SU-DHL-6 (cell line): ENCODE measurements around the gene KREMEN1.

Experiments used
- H2AFZ ChIP-seq: fragments of 200-600 bp; sonication (generic); 2 replicates; pipeline ENCODE4 v1.6.1; 2014; ENCODE audit warnings: low read depth, mild to moderate bottlenecking, moderate library complexity, mixed read lengths, antibody characterized with exemption, low read length; ENCODE audit not compliant: severe bottlenecking
- H3F3A ChIP-seq: fragments of 200-600 bp; shearing (Covaris generic); 2 replicates; pipeline ENCODE4 v1.6.0; 2016; ENCODE audit warnings: antibody characterized with exemption, mild to moderate bottlenecking; ENCODE audit not compliant: insufficient read depth
- H3K27ac ChIP-seq: fragments of 200-600 bp; sonication (generic); 2 replicates; pipeline ENCODE4 v1.5.1; 2016; ENCODE audit warnings: low read depth, mild to moderate bottlenecking, low read length, moderate library complexity, mixed read lengths
- H3K27me3 ChIP-seq: fragments of 200-600 bp; sonication (generic), shearing (Covaris generic); 2 replicates; pipeline ENCODE4 v1.6.0; 2014; ENCODE audit warnings: mild to moderate bottlenecking, low read length
- H3K36me3 ChIP-seq: fragments of 200-600 bp; sonication (generic); 2 replicates; pipeline ENCODE4 v1.6.1; 2014; ENCODE audit warnings: mild to moderate bottlenecking, low read length, mixed read lengths
- H3K4me2 ChIP-seq: fragments of 300-600, 200-600 bp; shearing (Covaris generic), sonication (generic); 2 replicates; pipeline ENCODE4 v1.6.0; 2014; ENCODE audit warnings: low read length, low read depth, mild to moderate bottlenecking; ENCODE audit not compliant: poor library complexity, severe bottlenecking
- H3K4me3 ChIP-seq: fragments of 200-600 bp; sonication (generic); 2 replicates; pipeline ENCODE4 v1.5.1; 2014; ENCODE audit warnings: antibody characterized with exemption, low read length, mild to moderate bottlenecking, mixed read lengths; ENCODE audit not compliant: insufficient read depth, poor library complexity, severe bottlenecking
- H3K79me2 ChIP-seq: fragments of 200-600 bp; sonication (generic); 2 replicates; pipeline ENCODE4 v1.6.1; 2014; ENCODE audit warnings: mild to moderate bottlenecking, low read length, moderate library complexity; ENCODE audit not compliant: insufficient read depth
- H3K9ac ChIP-seq: fragments of 200-600 bp; sonication (generic); 2 replicates; pipeline ENCODE4 v1.7.0; 2014; ENCODE audit warnings: mild to moderate bottlenecking, low read length
- H3K9me2 ChIP-seq: fragments of 200-600 bp; sonication (generic); replicated peaks from 2 replicates; pipeline ENCODE4 v1.6.1; 2014; ENCODE audit warnings: low read length; ENCODE audit not compliant: insufficient read depth
- H3K9me3 ChIP-seq: fragments of 200-600 bp; sonication (generic); 2 replicates; pipeline ENCODE4 v1.6.1; 2014; ENCODE audit warnings: low read length, mixed read lengths; ENCODE audit not compliant: insufficient read depth
- H4K20me1 ChIP-seq: fragments of 200-600 bp; sonication (generic); 2 replicates; pipeline ENCODE4 v1.6.1; 2014; ENCODE audit warnings: low read depth, mild to moderate bottlenecking, antibody characterized with exemption, low read length, moderate library complexity, mixed read lengths
- CTCF ChIP-seq: fragments of 200-600 bp; sonication (generic); IDR thresholded peaks from one replicate; pipeline ENCODE4 v1.5.1; 2017; ENCODE audit warnings: antibody characterized with exemption, mild to moderate bottlenecking, low read length, moderate library complexity; ENCODE audit not compliant: insufficient read depth, poor library complexity, severe bottlenecking
- EZH2phosphoT487 ChIP-seq: fragments of 200-600 bp; sonication (generic), shearing (Covaris generic); conservative IDR thresholded peaks from 2 replicates; pipeline ENCODE4 v1.6.1; 2018; ENCODE audit warnings: mild to moderate bottlenecking, antibody characterized with exemption, low read length, moderate library complexity, mixed read lengths

Gene KREMEN1

GRCh38 chr22:29028468-29028867, 44.4 kb upstream of the KREMEN1 start:
- no peak overlapping the region for H2AFZ ChIP-seq
- H3K4me2 ChIP-seq = no peak overlapping the region
- no peak overlapping the region for H3K4me3 ChIP-seq
- H3K36me3 ChIP-seq = no peaks in the 10 kb centered on the region
- H3K9me3 ChIP-seq = no peaks in the 10 kb centered on the region
- no peak overlapping the region for H3K27ac ChIP-seq
- no peak overlapping the region for H3K9ac ChIP-seq
- no peaks in the 10 kb centered on the region for H3F3A ChIP-seq
- no peaks in the 10 kb centered on the region for H3K27me3 ChIP-seq
- TF ChIP-seq EZH2phosphoT487 (no peak), CTCF (no peak)
- no peaks in the 10 kb centered on the region for H4K20me1 ChIP-seq
- H3K79me2 ChIP-seq = no peaks in the 10 kb centered on the region
- H3K9me2 ChIP-seq = no peaks in the 10 kb centered on the region

- no peaks in the 10 kb centered on the region for H3K79me2 ChIP-seq
- no peaks in the 10 kb centered on the region for H3K9me3 ChIP-seq
- no peaks in the 10 kb centered on the region for H3K36me3 ChIP-seq
- H3K4me2 ChIP-seq = no peak overlapping the region
- no peak overlapping the region for H3K9ac ChIP-seq
- H3K27me3 ChIP-seq = no peaks in the 10 kb centered on the region
- H4K20me1 ChIP-seq = no peaks in the 10 kb centered on the region
- TF ChIP-seq EZH2phosphoT487 (no peak), CTCF (no peak)
- no peak overlapping the region for H2AFZ ChIP-seq
- no peak overlapping the region for H3K27ac ChIP-seq
- no peaks in the 10 kb centered on the region for H3F3A ChIP-seq
- H3K4me3 ChIP-seq = no peak overlapping the region
- no peaks in the 10 kb centered on the region for H3K9me2 ChIP-seq
These were observed 43.4 kb upstream of the KREMEN1 start for GRCh38 chr22:29029202-29030000.

- Histone ChIP-seq H3K9ac (no peak overlapping the region), H3K27me3 (no peaks in the 10 kb centered on the region), H3K9me3 (no peaks in the 10 kb centered on the region), H3K79me2 (no peaks in the 10 kb centered on the region), H2AFZ (no peak overlapping the region), H3K9me2 (no peaks in the 10 kb centered on the region), H4K20me1 (no peaks in the 10 kb centered on the region), H3K4me3 (no peak overlapping the region), H3F3A (no peaks in the 10 kb centered on the region), H3K36me3 (no peaks in the 10 kb centered on the region), H3K4me2 (no peak overlapping the region), H3K27ac (no peak overlapping the region)
- TF ChIP-seq CTCF (no peak), EZH2phosphoT487 (no peak)
These were observed 42.7 kb upstream of the KREMEN1 start for GRCh38 chr22:29030016-29030617.
